Activated CD4-positive, alpha-beta T cell treated with anti-CD3 and anti-CD28 coated beads, Interleukin-2, amount 50 U/mL, for 4 hours (primary cell): ENCODE results near the gene NAALADL2.
"Not testable (repeated sequence)": the region's sequence is repeated elsewhere in the genome, so short reads cannot be mapped to it uniquely, and the experiment has no call there.

Experiments
- DNase-seq, 2 experiments: peaks; one replicate each; pipeline ENCODE4 v3.0.0-alpha.2; 2020

Gene NAALADL2

GRCh38 chr3:175391601-175392000 lies 532.5 kb downstream of the NAALADL2 start:
- DNase-seq, result no peak

- no peak for DNase-seq
Measured at GRCh38 chr3:175392653-175393052, 533.5 kb downstream of the NAALADL2 start.

GRCh38 chr3:175397372-175397771 lies 538.2 kb downstream of the NAALADL2 start:
- DNase-seq, result no peak

- no peak for DNase-seq
Measured at GRCh38 chr3:175398676-175399075, 539.5 kb downstream of the NAALADL2 start.

GRCh38 chr3:175399156-175399840 lies 540.2 kb downstream of the NAALADL2 start:
- DNase-seq, result no peak

GRCh38 chr3:175404027-175404426 lies 544.9 kb downstream of the NAALADL2 start:
- no peak for DNase-seq

- no peak for DNase-seq
Measured at GRCh38 chr3:175404621-175405020, 545.5 kb downstream of the NAALADL2 start.

- DNase-seq, result no peak
Measured at GRCh38 chr3:175410251-175410650, 551.1 kb downstream of the NAALADL2 start.

- no peak for DNase-seq
Measured at GRCh38 chr3:175411405-175411804, 552.3 kb downstream of the NAALADL2 start.

- no peak for DNase-seq
Measured at GRCh38 chr3:175411946-175412345, 552.8 kb downstream of the NAALADL2 start.

DNA sequence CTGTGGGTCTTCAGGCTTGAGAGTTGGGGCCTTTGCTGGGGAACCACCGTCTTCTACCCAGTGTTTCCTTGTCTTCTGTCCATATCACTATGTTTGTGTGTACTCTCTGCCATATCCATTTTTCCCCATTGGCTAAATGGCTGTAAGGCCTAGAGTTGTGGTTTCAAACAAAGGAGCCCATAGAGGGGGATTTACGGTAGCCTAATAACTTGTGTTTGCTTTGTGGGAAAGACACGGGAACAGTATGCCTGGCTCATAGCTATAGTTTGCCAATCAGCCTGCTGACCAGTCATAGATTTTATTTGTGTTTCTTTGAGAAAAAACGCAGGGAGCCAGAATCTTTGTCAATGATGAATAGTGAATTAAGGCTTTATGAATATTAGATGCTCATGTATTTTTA lies 554.8 kb downstream of the NAALADL2 start:
- no peak for DNase-seq

DNA sequence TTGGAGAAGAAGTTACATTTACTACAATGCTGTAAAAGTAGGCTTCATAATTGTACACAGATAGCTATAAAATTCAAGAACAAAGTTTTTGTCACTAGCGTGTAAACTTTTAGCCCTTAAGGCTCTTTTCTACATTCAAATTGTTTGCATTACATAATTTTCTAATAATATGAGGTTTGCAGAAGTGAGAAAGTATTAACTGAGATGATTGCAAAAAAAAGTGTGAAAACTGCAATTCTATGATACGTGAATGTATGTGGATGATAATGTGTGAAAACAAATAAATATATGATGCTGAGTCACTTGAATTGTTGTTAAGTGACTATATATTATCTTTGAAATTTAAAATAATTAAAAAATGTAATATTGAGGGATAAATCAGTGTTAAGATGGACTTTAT lies 557.5 kb downstream of the NAALADL2 start:
- DNase-seq, result no peak

DNA sequence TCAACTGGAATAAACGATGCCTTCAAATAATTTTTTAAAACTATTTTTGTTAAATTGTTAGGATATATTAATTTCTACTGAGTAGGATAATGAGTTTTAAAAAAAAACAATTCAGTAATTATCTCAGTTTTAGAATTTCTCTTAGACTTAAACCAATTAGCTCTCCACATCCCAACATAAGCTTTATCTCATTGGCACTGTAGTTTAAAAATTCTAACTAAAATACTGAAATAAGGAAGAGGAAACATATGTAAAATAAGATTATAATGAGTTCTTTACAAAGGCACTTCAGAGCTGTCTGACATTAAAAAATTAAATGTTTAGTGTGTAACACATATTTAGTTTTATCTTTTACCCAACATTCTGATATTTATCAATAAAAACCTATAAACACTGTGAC lies 558.3 kb downstream of the NAALADL2 start:
- no peak for DNase-seq

DNA sequence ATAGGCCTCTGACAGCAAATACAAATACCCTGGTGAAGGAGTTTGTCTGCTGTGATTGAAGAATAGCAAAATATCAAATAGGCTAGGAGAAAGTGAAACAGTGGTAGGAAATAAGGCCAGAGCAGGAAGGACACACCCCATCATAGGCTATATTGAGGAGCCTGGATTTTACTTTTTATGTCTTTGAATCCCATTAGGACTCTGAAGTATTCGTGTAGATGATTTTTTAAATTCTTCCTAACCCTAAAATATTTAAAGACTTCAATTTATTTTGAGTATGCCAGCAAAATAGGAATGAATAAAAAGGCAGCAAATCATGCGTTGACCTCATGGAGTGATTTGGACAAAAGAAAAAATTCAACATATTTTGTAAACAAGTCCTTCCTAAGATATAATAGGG lies 562.8 kb downstream of the NAALADL2 start:
- DNase-seq, result no peak

GRCh38 chr3:175422744-175423143 lies 563.6 kb downstream of the NAALADL2 start:
- no peak for DNase-seq

GRCh38 chr3:175423848-175424247 lies 564.7 kb downstream of the NAALADL2 start:
- DNase-seq, result not testable (repeated sequence)

DNA sequence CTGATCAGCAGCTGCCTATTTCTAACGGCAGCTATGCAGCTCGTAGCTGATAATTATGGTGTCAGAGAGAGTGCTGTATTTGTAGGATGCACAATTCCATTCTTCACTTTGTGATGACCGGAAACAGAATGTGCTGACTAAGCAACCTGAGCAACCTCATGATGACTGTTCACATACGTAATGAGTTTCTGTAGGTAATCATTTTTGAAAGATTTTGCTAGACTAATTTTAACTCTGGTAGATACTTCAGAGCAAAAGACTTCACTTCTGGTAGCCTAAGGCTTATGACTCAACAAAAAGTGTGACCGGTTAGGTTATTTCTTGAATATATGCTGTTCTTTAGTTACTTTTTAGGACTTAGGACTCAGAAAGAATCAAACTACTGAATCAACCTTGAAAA lies 567.7 kb downstream of the NAALADL2 start:
- no peak for DNase-seq

- DNase-seq, result no peak
Measured at GRCh38 chr3:175428466-175428865, 569.3 kb downstream of the NAALADL2 start.

GRCh38 chr3:175430983-175431773 lies 572.0 kb downstream of the NAALADL2 start:
- no peak for DNase-seq

DNA sequence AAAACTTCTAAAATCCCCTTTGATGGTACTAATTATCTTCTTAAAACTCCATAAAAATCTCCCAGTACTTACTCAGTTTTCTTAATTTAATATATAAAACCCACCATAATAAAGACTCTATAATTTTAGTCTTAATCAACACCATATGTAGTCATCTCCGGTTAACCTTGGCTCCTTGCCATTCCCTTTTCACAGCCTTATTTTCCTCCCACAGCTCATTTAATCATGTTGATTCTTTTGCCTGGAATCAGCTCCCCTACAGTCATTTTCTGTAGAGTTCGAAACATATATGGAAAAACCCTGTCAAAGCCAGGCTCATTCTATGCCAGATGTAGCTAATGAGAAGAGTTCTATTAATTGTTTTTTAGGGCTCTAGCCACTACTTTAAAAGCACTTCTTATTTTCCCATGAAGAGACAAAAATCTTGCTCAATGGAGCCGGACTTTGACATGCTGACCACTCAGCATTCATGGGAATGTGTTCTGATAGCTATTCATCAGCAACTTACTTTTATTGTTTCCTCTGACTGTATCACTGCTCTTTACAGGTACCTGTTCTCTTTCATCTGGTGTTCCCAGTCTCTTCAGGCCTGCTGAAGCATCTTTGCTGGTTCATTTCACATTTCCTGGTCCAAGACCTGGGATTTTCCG lies 573.4 kb downstream of the NAALADL2 start:
- no peak for DNase-seq

DNA sequence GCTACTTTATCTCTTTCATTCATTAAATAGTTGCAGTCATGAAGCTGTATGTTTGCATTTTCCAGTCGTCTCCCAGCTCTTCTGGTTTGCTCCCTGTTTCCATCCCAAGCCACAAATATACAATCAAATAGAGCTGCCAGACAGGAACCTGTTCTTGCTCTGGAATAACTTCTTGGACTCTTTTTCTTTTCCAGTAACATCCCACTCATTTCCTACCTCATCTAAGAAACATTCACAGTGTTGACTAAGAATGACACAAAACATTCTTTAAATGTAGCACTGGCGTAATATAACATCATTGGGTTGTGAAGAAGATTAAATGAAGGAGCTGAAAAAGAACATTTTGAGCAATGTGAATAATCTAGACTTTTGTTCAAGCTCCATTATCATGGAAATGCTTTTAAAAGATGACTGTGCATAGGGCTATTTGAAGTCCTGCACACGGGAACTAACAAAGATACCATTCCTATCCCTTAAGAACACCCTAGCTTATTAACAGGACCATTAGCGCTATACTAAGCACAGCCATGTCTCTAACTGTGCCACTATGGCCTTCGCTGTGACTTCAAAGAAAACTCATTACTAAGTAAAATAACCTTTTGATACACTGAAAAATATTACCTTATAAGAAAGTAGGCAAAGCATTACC lies 574.0 kb downstream of the NAALADL2 start:
- no peak for DNase-seq

- DNase-seq, result no peak
Measured at GRCh38 chr3:175434561-175434960, 575.4 kb downstream of the NAALADL2 start.

GRCh38 chr3:175443682-175444081 lies 584.5 kb downstream of the NAALADL2 start:
- DNase-seq, result no peak
